ENCODE measurements around the gene MAP4K3. TPM values are rescaled to one million over a fixed set of nuclear protein-coding genes. Genes with fewer than 3 reads are reported as not detected.

MAP4K3 gene
- total RNA-seq, 6 experiments from 2014 or later = 28.7 to 34.4 (median 30.7) TPM

DNA sequence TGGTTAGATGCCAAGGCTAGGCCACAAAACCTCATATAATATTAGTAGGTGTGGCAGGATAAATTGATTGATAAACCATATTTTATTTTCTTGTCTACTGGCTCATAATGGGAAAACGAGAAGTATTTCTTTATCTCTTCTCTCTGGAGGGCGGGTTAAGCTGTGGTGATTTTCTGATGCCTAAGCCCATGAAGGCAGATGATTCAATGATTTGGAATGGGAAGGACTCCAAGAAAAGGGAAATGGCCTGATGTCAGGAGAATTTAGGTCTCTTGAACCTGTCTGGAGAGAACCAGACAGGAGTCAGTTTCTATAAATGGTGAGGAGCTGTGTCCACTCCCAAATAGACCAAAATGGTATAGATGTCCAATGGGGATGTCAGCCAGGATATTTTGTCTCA lies 18.7 kb upstream of the MAP4K3 start:
- H3K4me3 Mint-ChIP-seq = no peak overlapping the region
- no peak for DNase-seq
- no peak overlapping the region for H3K27ac Mint-ChIP-seq
- H3K9me3 Mint-ChIP-seq = no peaks in the 10 kb centered on the region
- H3K27me3 Mint-ChIP-seq (ENCODE audit: insufficient read depth) = peaks cover 1% of the 10 kb centered on the region
- peaks cover 43% of the 10 kb centered on the region for H3K36me3 Mint-ChIP-seq (ENCODE audit: low read depth)
- TF ChIP-seq, protein P1, sequence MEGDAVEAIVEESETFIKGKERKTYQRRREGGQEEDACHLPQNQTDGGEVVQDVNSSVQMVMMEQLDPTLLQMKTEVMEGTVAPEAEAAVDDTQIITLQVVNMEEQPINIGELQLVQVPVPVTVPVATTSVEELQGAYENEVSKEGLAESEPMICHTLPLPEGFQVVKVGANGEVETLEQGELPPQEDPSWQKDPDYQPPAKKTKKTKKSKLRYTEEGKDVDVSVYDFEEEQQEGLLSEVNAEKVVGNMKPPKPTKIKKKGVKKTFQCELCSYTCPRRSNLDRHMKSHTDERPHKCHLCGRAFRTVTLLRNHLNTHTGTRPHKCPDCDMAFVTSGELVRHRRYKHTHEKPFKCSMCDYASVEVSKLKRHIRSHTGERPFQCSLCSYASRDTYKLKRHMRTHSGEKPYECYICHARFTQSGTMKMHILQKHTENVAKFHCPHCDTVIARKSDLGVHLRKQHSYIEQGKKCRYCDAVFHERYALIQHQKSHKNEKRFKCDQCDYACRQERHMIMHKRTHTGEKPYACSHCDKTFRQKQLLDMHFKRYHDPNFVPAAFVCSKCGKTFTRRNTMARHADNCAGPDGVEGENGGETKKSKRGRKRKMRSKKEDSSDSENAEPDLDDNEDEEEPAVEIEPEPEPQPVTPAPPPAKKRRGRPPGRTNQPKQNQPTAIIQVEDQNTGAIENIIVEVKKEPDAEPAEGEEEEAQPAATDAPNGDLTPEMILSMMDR (IDR thresholded peaks at IDR 0.05) = no peak
- peaks cover 18% of the 10 kb centered on the region for H3K4me1 Mint-ChIP-seq (ENCODE audit: low read depth)

DNA sequence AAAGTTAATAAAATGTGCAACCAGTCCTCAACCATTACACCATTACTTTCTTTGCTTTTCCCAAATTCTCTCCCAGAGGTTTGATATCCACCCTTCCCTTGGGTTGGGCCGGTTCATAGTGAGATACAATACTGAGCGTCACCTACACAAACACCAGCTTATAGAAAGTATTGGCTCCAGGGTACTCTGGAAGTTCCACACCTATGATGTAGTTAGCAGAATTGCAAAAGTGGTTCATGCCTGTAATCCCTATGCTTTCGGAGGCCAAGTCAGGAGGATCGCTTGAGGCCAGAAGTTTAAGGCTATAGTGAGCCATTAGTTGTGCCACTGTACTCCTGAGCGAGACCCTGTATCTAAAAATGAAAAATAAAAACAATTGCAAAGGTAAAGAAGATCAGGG lies 15.3 kb upstream of the MAP4K3 start:
- Mint-ChIP-seq H3K27ac (no peak overlapping the region), H3K4me1 (ENCODE audit: low read depth) (peaks cover 31% of the 10 kb centered on the region), H3K27me3 (ENCODE audit: insufficient read depth) (peaks cover 1% of the 10 kb centered on the region), H3K9me3 (no peaks in the 10 kb centered on the region), H3K4me3 (no peak overlapping the region), H3K36me3 (ENCODE audit: low read depth) (peaks cover 23% of the 10 kb centered on the region)
- no peak for DNase-seq
- TF ChIP-seq, protein P1 (IDR thresholded peaks at IDR 0.05) = no peak

DNA sequence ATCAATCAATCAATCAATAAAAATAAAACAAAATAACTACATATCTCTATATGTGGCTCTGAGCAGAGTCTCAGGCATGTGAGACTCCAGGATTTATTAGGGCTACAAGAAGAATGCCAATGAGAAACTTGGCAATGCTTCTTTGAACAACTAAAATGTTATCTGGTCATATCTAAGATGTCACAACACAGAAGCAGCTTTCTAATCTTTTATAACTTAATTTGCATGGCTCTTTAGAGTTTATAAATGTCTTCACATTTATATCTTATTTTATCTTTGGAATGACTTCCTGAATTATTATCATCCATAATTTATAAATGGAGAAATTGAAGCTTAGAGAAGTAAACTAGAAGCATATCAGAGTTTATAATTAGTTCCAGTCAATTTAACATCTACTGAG lies 14.9 kb upstream of the MAP4K3 start:
- DNase-seq = no peak
- Mint-ChIP-seq H3K27me3 (ENCODE audit: insufficient read depth) (peaks cover 1% of the 10 kb centered on the region), H3K4me3 (no peak overlapping the region), H3K27ac (no peak overlapping the region), H3K4me1 (ENCODE audit: low read depth) (peaks cover 34% of the 10 kb centered on the region), H3K9me3 (no peaks in the 10 kb centered on the region), H3K36me3 (ENCODE audit: low read depth) (peaks cover 19% of the 10 kb centered on the region)
- TF ChIP-seq, protein P1 (IDR thresholded peaks at IDR 0.05) = no peak

DNA sequence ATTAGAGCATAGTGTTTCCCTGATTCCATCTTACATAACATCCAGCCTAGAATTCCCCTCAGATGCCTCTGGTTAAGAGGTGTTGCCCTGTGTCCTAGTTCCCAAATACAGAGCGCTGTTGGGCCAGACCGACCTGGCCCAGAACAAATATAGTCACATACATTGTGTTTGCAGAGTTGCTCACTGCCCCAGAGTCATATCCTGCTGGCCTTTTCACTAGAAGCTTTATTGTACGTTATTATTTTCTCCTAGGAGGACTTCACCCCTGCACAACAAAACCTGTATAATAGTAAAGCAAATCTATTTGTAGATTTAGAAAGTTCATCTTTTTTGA lies 11.1 kb upstream of the MAP4K3 start:
- peaks cover under 1% of the 10 kb centered on the region; the same call in 1 of the 2 replicates for H3K9me3 Mint-ChIP-seq
- TF ChIP-seq, protein P1 (IDR thresholded peaks at IDR 0.05) = no peak
- peaks cover 24% of the 10 kb centered on the region for H3K36me3 Mint-ChIP-seq (ENCODE audit: low read depth)
- H3K4me1 Mint-ChIP-seq (ENCODE audit: low read depth) = peaks cover 23% of the 10 kb centered on the region
- no peak overlapping the region; the same call in 1 of the 2 replicates for H3K27ac Mint-ChIP-seq
- no peak overlapping the region for H3K4me3 Mint-ChIP-seq
- H3K27me3 Mint-ChIP-seq (ENCODE audit: insufficient read depth) = peaks cover 1% of the 10 kb centered on the region
- no peak for DNase-seq

DNA sequence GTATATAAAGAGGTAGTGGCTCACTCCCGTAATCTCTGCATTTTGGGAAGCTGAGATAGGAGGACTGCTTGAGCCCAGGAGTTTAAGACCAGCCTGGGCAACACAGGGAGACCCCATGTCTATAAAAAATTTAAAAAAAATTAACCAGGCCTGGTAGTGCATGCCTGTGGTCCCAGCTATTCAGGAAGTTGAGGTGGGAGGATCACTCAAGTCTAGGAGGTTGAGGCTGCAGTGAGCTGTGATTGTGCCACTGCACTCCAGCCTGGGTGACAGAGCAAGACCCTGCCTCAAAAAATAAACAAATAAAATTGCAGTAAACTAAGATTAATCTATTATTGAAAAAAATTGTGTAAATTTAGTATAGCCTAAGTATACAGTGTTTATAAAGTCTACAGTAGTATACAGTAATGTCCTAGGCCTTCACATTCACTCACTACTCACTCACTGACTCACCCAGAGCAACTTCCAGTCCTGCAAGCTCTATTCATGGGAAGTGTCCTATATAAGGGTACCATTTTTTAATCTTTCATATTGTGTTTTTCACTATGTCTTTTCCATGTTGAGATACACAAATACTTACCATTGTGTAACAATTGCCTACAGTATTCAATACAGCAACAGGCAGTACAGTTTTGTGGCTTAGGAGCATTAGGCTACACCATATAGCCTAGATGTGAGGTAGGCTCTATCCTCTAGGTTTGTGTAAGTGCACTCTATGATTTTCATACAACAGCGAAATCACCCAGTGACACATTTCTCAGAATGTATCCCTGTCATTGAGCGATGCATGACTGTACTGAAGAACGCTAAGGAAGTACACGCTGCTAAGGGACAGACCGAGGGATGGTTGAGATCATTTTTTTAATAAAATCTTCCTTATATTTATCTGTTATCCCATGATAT lies 10.4 kb upstream of the MAP4K3 start:
- TF ChIP-seq, protein P1 (IDR thresholded peaks at IDR 0.05) = no peak
- Mint-ChIP-seq H3K36me3 (ENCODE audit: low read depth) (peaks cover 30% of the 10 kb centered on the region), H3K27me3 (ENCODE audit: insufficient read depth) (peaks cover 1% of the 10 kb centered on the region), H3K4me1 (ENCODE audit: low read depth) (peaks cover 23% of the 10 kb centered on the region), H3K9me3 (peaks cover 6% of the 10 kb centered on the region), H3K4me3 (no peak overlapping the region), H3K27ac (no peak overlapping the region; the same call in 1 of the 2 replicates)
- DNase-seq = no peak

Data from HFFc6 (cell line).